HG03108 (cell line): ENCODE measurements around the gene LRRC36.
"Not testable (repeated sequence)": the region's sequence is repeated elsewhere in the genome, so short reads cannot be mapped to it uniquely, and the experiment has no call there.

Experiments
- ATAC-seq: cut with Tn5 transposase; IDR thresholded peaks from one replicate; pipeline ENCODE4 v1.9.1; 2021; ENCODE audit warnings: moderate library complexity; ENCODE audit not compliant: unreplicated experiment

The LRRC36 gene

DNA sequence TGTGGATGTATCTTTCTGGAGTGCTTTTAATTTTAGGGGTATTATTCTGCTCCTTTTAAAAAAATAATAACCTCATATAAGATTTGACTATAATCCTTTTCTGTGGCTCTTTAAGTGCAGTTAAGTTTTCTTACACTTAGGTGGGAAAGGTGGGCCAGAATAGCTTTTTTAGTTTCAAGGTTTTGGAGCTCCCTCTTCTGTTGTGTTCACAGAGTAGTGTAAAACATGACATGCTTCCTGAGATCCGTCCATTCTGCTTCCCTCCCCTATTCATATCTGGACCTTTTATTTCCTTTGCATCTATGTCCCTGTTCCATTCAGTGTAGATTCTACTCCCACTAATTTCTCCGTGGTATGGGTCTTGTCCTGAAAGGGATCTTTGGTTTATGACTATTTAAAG lies 12.8 kb downstream of the LRRC36 start:
- no peak for ATAC-seq

- ATAC-seq: no peak
Observed at GRCh38 chr16:67341250-67341649, 14.6 kb downstream of the LRRC36 start.

GRCh38 chr16:67342616-67343015 lies 16.0 kb downstream of the LRRC36 start:
- ATAC-seq: no peak

DNA sequence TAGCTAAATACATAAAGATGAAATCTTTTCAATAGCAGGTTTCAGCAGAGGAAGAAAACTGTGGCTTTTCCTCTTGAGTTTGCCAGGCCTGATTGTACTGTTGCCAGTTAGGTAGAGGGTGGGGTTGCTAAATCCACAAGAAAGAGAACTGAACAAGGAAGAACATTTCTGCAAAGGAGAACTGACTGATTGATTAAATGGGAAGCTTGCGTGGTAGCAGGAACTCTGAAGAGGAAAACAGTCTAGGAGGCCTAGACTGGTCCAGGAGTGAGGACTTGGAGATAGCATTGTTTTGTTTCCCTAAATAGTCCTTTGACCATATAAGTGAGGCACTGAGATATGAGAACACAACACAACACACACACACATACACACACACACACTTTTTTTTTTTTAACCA lies 18.8 kb downstream of the LRRC36 start:
- ATAC-seq: no peak

DNA sequence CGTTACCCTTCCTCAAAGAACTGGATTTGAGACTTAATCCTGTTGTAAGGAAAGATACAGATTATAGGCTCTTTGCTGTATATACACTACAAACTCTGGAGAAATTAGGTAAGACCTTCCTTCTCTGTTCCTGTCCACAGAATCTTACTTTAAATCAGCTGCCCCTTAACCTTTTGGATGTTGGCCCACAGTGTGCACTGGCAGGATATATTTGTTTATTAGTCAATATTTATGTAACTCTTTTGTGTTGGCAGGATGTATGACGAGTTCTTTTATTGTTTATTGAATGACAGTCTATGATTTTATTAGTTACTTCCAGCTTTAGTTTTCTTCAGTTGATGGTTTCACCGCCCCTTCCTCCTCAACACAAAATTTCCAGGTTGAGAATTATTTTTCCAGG lies 19.7 kb downstream of the LRRC36 start:
- no peak for ATAC-seq

DNA sequence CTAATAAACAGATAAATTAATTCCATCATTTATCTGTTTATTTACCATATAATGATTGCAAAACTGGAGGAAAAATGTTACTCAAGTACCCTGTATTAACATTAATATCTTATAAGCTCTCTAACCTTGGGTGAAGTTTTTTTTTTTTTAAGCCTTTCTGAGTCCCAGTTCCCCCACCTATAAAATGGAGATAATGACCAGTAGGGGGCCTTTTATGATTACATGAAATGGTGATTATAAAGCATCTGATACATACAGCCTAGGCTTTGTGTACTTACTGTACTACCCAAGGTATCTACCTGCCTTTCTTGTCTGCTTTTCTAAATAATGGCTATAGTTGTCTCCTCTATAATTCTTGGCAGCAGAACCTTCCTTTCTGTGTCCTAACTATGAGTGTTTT lies 22.6 kb downstream of the LRRC36 start:
- no peak for ATAC-seq

DNA sequence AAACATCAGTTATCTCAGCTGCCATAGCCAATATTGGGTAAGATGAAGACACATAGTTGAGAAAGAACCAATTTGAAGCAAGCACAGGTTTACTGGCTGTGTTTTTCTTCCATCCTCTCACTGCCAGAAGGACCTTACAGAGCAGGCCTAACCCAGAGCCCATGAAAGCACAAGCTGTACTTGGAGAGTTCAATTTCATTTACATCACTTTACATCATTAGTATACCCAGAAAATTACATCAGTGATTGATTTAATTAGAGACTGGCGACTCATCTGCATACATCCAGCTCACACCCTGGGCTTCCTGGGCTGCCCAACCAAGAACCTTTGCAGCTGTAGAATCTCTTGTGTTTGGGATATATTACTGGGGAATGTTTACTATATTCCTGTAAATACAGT lies 23.7 kb downstream of the LRRC36 start:
- no peak for ATAC-seq

DNA sequence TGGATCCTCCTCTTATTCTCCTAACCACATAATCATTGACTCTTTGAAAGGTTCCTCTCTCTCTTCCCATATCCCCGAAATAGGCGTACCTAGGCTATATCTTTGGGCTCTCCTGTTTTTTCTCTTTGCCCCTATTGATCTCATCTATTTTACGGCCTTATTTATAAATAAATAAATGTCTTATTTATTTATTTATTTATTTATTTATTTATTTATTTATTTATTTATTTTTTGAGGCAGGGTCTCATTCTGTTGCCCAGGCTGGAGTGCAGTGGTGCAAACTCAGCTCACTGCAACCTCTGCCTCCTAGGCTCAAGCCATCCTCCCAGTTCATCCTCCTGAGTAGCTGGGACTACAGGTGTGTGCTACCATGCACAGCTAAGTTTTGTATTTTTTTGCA lies 25.8 kb downstream of the LRRC36 start:
- ATAC-seq: not testable (repeated sequence)

DNA sequence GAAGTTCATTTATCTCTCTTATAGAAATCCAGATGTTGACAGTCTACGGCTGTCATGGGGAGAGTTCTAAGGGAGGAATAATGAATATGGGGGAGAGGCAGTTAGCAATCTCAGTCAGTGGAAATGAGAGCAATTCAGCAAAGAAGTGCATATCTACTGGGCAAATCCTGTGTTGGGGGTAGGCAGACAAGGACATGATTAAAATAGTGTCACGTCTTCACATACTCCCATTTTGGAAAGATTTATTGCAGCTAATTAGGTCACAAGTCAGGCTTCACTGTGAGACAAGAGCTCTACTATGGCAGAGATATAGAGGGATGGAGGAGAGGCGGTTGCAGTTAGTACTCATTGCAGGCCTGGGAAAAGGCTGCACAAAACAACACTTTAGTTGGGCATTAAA lies 29.8 kb downstream of the LRRC36 start:
- no peak for ATAC-seq

DNA sequence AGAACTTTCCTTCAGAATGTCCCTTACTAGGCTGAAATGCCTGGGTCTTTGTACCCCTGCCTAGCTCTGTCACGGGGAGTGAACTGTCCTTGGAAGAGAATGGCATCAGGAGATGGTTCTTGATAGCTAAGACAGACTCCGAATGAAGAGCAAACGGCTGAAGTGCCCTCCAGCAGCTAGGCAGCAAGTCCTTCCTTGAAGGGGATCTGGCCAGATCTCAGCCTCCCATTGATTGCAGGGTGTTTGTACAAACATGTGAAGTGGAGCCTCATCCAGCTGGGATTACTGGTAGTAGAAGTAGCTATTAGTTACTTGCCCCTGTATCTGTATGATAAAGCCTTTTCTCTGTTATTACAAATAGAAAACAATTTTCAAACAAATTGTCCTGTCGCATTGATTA lies 30.9 kb downstream of the LRRC36 start:
- no peak for ATAC-seq

GRCh38 chr16:67359540-67360269 lies 33.1 kb downstream of the LRRC36 start:
- ATAC-seq: not testable (repeated sequence)

GRCh38 chr16:67361038-67361437 lies 34.4 kb downstream of the LRRC36 start:
- no peak for ATAC-seq

GRCh38 chr16:67364600-67365235 lies 38.1 kb downstream of the LRRC36 start:
- ATAC-seq: no peak

DNA sequence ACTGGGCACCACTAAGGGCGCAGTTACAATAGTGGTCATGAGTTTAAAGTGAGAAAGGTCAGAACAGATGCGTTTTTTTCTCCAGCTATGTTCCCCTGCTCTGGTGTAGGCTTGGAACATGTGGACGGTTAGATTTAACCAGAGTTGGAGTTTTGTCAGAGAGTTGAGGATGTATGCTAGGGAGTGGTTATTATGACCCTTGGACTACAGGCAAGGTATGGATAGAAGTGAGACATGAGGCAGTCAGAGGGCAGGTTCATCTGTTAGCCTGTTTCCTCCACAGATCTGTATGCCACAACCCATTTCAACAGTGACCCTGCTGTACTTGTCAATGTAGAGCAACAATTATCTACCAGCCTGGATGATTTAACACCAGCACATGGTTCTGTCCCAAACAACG lies 44.0 kb downstream of the LRRC36 start:
- ATAC-seq: no peak

DNA sequence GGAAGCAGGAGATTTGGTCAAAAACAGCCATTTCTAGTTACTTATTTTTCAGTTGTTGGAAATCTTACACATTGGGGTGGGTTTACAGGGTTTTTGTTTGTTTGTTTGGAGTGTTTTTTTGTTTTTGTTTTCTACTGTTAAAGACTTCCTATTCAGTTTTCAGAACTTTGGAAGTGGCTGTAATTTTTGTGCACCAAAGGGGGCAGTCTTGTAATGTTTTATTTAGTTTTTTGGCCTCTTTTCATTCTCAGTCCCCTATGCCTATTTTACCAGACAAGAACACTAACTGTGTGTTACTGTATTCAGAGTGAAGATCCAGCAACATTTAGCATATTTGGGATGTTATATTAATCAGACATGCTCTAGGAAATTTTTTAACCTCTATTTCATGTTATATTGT lies 46.0 kb downstream of the LRRC36 start:
- ATAC-seq: no peak

GRCh38 chr16:67376012-67376411 lies 49.4 kb downstream of the LRRC36 start:
- ATAC-seq: not testable (repeated sequence)

GRCh38 chr16:67378642-67379041 lies 52.0 kb downstream of the LRRC36 start:
- ATAC-seq: no peak

- no peak for ATAC-seq
Observed at GRCh38 chr16:67383284-67383683, 56.7 kb downstream of the LRRC36 start.

- ATAC-seq: no peak
Observed at GRCh38 chr16:67384778-67385510, 58.3 kb downstream of the LRRC36 start.

GRCh38 chr16:67386861-67387455 lies 60.3 kb downstream of the LRRC36 start:
- no peak for ATAC-seq

- ATAC-seq: no peak
Observed at GRCh38 chr16:67387479-67388079, 61.0 kb downstream of the LRRC36 start.
